GM18870 (cell line): ENCODE data around the gene TUBGCP2.

Experiments used
- ATAC-seq: cut with Tn5 transposase; IDR thresholded peaks from one replicate; pipeline ENCODE4 v1.9.1; 2021; ENCODE audit warnings: moderate library complexity; ENCODE audit not compliant: unreplicated experiment

The TUBGCP2 gene

GRCh38 chr10:133342942-133343341 lies 34.3 kb upstream of the TUBGCP2 start:
- ATAC-seq = no peak

GRCh38 chr10:133341983-133342382 lies 33.3 kb upstream of the TUBGCP2 start:
- no peak for ATAC-seq

- no peak for ATAC-seq
Measured at GRCh38 chr10:133339708-133340380, 31.2 kb upstream of the TUBGCP2 start.

GRCh38 chr10:133338080-133339071 lies 29.7 kb upstream of the TUBGCP2 start:
- no peak for ATAC-seq

GRCh38 chr10:133337370-133337725 lies 28.7 kb upstream of the TUBGCP2 start:
- no peak for ATAC-seq

GRCh38 chr10:133336577-133337369 lies 28.1 kb upstream of the TUBGCP2 start, which contains the start of gene CALY:
CALY (minus strand) TSS chr10:133336896; CDS start chr10:133328989, 7,907 bp downstream.
- ATAC-seq = no peak

- ATAC-seq = no peak
Measured at GRCh38 chr10:133336118-133336576, 27.5 kb upstream of the TUBGCP2 start.

- ATAC-seq = no peak
Measured at GRCh38 chr10:133335246-133336117, 26.8 kb upstream of the TUBGCP2 start.

GRCh38 chr10:133334503-133335245 lies 26.0 kb upstream of the TUBGCP2 start:
- ATAC-seq = no peak

GRCh38 chr10:133332936-133333699 lies 24.4 kb upstream of the TUBGCP2 start:
- ATAC-seq = no peak

GRCh38 chr10:133329491-133330202 lies 21.0 kb upstream of the TUBGCP2 start:
- peak; percentile 61 for ATAC-seq

- ATAC-seq = no peak
Measured at GRCh38 chr10:133328358-133329343, 20.0 kb upstream of the TUBGCP2 start.

- no peak for ATAC-seq
Measured at GRCh38 chr10:133327651-133328357, 19.1 kb upstream of the TUBGCP2 start.

GRCh38 chr10:133326745-133327650 lies 18.3 kb upstream of the TUBGCP2 start:
- no peak for ATAC-seq

GRCh38 chr10:133326223-133326551 lies 17.5 kb upstream of the TUBGCP2 start:
- no peak for ATAC-seq
